ENCODE data around the gene TIAM1.

Gene TIAM1

GRCh38 chr21:31196724-31197123 lies 147.3 kb downstream of the TIAM1 start:
- H3K4me3 ChIP-seq: no peak overlapping the region
- no peak overlapping the region for H3K27ac ChIP-seq
- no peak for TF ChIP-seq CTCF (IDR thresholded peaks at IDR 0.05)
- DNase-seq (ENCODE audit: low spot score): no peak

- no peak for DNase-seq (ENCODE audit: low spot score)
- no peak for TF ChIP-seq CTCF (IDR thresholded peaks at IDR 0.05)
- Histone ChIP-seq H3K27ac (no peak overlapping the region), H3K4me3 (no peak overlapping the region)
These were observed 148.6 kb downstream of the TIAM1 start for GRCh38 chr21:31195334-31196015.

GRCh38 chr21:31194510-31195293 lies 149.4 kb downstream of the TIAM1 start:
- TF ChIP-seq CTCF (IDR thresholded peaks at IDR 0.05): no peak
- H3K4me3 ChIP-seq: no peak overlapping the region
- DNase-seq (ENCODE audit: low spot score): no peak
- no peak overlapping the region for H3K27ac ChIP-seq

GRCh38 chr21:31193761-31194160 lies 150.3 kb downstream of the TIAM1 start:
- DNase-seq (ENCODE audit: low spot score): no peak
- no peak for TF ChIP-seq CTCF (IDR thresholded peaks at IDR 0.05)

GRCh38 chr21:31191553-31191952 lies 152.5 kb downstream of the TIAM1 start:
- TF ChIP-seq CTCF (IDR thresholded peaks at IDR 0.05): no peak
- Histone ChIP-seq H3K4me3 (no peak overlapping the region), H3K27ac (no peak overlapping the region)
- no peak for DNase-seq (ENCODE audit: low spot score)

More at GRCh38 chr21:31193761-31194160, 150.3 kb downstream of the TIAM1 start:
- Histone ChIP-seq H3K27ac (no peak overlapping the region), H3K4me3 (no peak overlapping the region)

- no peak for TF ChIP-seq CTCF (IDR thresholded peaks at IDR 0.05)
- DNase-seq (ENCODE audit: low spot score): no peak
- H3K4me3 ChIP-seq: no peak overlapping the region
- no peak overlapping the region for H3K27ac ChIP-seq
These were observed 153.5 kb downstream of the TIAM1 start for GRCh38 chr21:31190516-31190915.

GRCh38 chr21:31187499-31187898 lies 156.6 kb downstream of the TIAM1 start:
- no peak for DNase-seq (ENCODE audit: low spot score)
- no peak for TF ChIP-seq CTCF (IDR thresholded peaks at IDR 0.05)
- Histone ChIP-seq H3K4me3 (no peak overlapping the region), H3K27ac (no peak overlapping the region)
